NCI-H2029 (cell line): ENCODE results near the gene FABP1.

ENCODE experiments used
- DNase-seq: peaks from one replicate; lab custom pipeline; 2025; lab: John Stamatoyannopoulos, UW

The FABP1 gene

GRCh38 chr2:88137833-88138232 is 10.0 kb upstream of the FABP1 start:
- DNase-seq, result no peak

GRCh38 chr2:88136817-88137216 is 9.0 kb upstream of the FABP1 start:
- DNase-seq, result no peak

DNA sequence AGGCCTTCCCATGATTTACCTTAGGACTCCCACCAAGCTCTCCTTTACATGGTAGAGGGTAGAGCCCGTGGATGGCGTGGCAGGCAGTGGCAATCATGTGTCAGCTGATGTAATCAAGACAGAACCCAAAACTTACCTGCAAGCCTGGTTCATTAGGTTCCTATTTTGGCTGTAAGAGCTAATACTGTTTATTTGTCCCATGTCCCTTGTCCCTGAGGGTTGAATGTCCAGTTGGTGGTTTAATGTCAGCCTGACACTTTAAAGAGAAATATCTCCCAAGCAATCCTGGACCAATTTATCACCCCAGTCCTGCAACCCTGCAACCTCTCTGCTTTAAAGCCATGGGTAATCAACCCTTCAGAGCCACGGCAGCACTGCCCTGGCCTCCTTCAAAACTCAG is 6.0 kb upstream of the FABP1 start:
- no peak for DNase-seq

DNA sequence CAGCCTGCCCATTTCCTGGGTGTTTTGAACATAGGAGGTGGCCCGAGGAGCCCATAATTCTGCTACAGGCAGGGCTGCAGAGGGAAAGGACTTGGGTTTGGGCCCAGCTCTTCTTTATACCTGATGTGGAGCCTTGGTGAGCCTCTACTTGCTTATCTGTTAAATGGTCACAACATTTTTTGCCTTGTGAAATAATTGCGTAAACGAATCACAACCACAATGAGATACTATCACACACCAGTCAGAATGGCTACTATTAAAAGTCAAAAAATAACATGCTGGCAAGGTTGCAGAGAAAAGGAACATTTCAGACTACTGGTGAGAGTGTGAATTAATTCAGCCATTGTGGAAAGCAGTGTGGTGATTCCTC is 4.1 kb upstream of the FABP1 start:
- DNase-seq, result no peak

- no peak for DNase-seq
These were observed 3.5 kb upstream of the FABP1 start for GRCh38 chr2:88131201-88131998.

- no peak for DNase-seq
These were observed 1.6 kb upstream of the FABP1 start for GRCh38 chr2:88129313-88129959.

- DNase-seq, result no peak
These were observed 921 bp upstream of the FABP1 start for GRCh38 chr2:88128654-88129312.

DNA sequence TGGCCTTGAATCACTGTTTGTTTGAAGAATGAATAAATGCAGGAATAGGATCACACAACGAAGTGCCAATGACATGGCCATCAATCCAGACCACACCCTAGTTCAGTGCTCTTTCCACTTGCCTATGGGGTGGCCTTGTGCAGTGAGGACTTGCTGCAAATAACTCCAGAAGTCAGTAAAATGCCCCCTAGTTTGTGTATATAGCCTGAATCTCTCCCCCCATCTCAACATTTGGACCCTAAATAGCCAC is 299 bp downstream of the FABP1 start:
- DNase-seq, result no peak

DNA sequence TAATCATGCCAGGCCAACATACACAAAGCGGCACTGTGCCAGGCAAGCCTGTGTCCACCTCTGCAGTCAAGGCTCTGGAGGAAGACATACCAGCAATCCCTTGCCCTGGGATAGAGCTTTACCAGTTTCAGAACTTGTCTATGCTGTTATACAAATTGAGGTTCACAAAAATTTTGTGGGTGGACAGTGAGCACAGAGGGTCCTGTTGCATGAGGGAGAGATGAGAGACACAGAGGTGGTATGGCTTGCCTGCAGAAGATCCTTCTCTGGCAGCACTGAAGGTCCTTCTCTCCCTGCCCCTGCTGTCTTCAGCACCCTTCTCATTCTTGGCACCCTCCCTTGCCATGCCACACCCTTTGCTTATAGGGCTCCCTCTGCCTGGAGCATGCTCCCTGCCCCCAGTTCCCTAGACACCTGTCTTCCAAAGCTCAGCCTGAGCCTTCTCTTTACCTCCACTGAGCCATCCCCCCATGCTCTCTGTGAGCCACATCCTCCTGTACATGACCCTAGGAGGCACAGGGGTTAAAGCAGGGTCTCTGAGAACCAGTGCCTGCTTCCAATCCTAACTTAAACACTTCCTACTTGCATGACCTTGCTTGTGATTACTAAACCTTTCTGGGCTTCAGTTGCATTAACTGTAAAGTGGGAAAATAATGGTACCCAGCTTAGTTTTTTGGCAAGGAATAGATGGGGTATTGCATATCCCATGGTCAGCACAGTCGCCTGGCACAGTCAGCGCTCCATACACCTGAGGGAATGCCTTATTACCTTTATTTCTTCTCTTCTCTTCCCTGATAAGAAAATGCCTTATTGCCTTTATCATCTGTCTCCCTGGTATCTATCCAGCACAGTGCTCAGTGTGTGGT is 857 bp downstream of the FABP1 start:
- no peak for DNase-seq

GRCh38 chr2:88125924-88126771 is 1.7 kb downstream of the FABP1 start:
- no peak for DNase-seq

- no peak for DNase-seq
These were observed 2.4 kb downstream of the FABP1 start for GRCh38 chr2:88125344-88125923.

DNA sequence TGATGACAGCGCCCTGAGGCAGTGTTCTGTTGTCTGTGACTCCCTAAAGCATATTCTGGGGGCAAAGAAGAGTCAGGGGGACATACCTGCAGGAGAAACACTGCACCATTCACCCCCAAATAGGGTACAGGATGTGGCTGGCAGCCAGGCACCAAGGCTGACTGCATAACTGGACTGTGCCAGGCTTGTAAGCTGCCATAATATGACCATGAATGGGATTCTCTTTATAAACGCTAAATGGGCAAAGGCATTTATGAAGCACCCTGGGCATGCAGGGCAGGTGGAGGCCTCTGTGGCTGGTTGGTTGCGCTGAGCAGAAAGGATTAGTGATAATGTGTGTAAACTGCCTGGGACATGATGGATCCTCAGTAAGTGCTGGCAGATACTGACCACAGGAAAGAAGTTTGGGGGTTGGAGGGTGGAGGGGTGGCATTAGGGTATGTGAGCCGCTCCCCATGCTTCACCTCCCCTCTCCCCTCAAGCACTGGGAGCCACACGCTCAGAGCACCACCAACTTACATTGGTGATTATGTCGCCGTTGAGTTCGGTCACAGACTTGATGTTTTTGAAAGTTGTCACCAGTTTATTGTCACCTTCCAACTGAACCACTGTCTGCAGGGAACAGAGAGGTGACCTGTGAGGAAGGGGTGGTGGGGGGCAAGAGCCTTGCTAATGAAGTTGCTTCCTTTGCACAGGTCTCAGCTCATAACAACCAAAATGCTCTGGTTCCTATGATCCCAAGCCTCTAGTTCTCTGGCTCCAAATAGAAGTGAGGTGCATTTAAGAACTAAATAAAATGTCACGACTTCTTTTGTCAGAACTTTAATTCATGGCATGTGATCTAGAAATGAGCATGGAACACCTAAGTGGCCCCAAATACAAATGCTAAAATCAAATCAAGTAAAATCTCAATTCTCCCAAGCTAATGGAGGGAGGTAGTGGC is 3.6 kb downstream of the FABP1 start:
- DNase-seq, result no peak

GRCh38 chr2:88123164-88123974 is 4.5 kb downstream of the FABP1 start:
- DNase-seq, result no peak

GRCh38 chr2:88122141-88122884 is 5.5 kb downstream of the FABP1 start:
- no peak for DNase-seq

- no peak for DNase-seq
These were observed 6.2 kb downstream of the FABP1 start for GRCh38 chr2:88121678-88122077.

GRCh38 chr2:88117973-88118372 is 9.9 kb downstream of the FABP1 start:
- DNase-seq, result no peak

DNA sequence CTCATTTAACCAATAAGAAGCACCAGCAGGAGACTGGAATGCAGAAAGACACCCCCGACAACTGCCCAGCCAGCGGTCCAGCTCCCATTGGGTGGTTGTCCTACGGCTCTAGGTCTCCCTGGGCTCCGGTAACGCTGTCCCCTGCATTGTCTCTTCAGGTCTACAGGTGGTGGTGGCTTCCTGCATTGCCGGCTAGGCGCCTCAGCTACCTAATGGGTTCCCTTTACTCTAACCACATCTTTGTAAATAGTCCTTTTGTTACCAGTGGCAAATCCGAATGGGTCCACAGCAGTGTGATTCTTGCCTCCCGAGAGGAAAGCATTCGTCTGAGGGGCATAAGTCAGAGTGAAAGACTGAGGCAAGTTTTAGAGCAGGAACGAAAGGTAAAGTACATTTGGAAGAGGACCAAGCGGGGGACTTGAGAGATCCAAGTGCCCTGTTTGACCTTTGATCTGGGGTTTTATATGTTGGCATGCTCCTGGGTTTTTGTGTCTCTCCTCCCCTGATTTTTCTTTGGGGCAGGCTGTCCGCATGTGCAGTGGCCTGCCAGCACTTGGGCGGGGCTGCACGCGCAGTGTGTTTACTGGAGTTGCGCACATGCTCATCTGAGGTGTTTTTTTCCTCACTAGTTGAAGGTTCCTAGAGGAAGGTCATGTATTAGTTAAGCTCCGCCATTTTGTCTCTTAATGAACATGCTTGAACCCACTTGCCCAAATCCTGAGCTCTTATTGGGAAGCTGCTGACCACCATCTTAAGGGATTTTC is 11.0 kb downstream of the FABP1 start:
- no peak for DNase-seq
